ENCODE data around the gene ACTRT2. TPM values are rescaled to one million over a fixed set of nuclear protein-coding genes. Genes with fewer than 3 reads are reported as not detected.

ACTRT2 gene
- total RNA-seq, 1 donor from 2014 or later: not detected

Other genes starting within 250 kb of the ACTRT2 start
- 0.25 TPM for gene TTC34, start 219.8 kb upstream of the ACTRT2 start, total RNA-seq
- 5.9 TPM for gene PRDM16, start 47.7 kb downstream of the ACTRT2 start, total RNA-seq

Measured in temporal lobe (tissue), 1 donor.